HepG2 (cell line): ENCODE data around the gene TOR1AIP1. TPM values are rescaled to one million over a fixed set of nuclear protein-coding genes. Genes with fewer than 3 reads are reported as not detected.

Experiments
- ATAC-seq: fragments of 200-7000 bp; cut with Tn5 transposase; 3 replicates; pipeline ENCODE4 v1.9.1; 2020; ENCODE audit warnings: mild to moderate bottlenecking, moderate library complexity
- BruUV-seq: library from RNA; stranded (reverse); fragments of 400-500 nt; replicated peaks from 2 replicates; lab custom pipeline; 2021; lab: Mats Ljungman, UMichigan
- CTCF ChIA-PET: fragments of 300-600 bp; formaldehyde crosslinking; extraction: SDS; loops from one replicate; lab custom pipeline; 2021; ENCODE audit warnings: low total read pairs, inconsistent platforms, low intra/inter-chr PET ratio; lab: Yijun Ruan, JAX
- POLR2A ChIA-PET: fragments of 350-600 bp; sonication (Branson Sonifier 250); formaldehyde crosslinking; loops from one replicate; lab custom pipeline; 2020; ENCODE audit warnings: antibody characterized with exemption, inconsistent platforms; lab: Yijun Ruan, JAX
- DNase-seq: peaks from one replicate; pipeline ENCODE4 v3.0.0-alpha.2; 2015; ENCODE audit warnings: low spot score
- FAIRE-seq: peaks from 3 replicates; lab custom pipeline; 2011; peaks lifted over from hg19 to GRCh38; lab: Jason Lieb, UNC
- H2AFZ ChIP-seq: one replicate; pipeline ENCODE4 v1.6.1; 2011; ENCODE audit warnings: low read length, inconsistent platforms
- H3K27ac ChIP-seq: fragments of 300-600 bp; 3 replicates; pipeline ENCODE4 v1.8.0; 2011; ENCODE audit warnings: mixed run types, mild to moderate bottlenecking, mixed read lengths, low read length, inconsistent platforms; ENCODE audit not compliant: insufficient read depth; ENCODE audit errors: extremely low read length
- H3K27me3 ChIP-seq, 2 experiments: fragments of 200-600 bp in 1 of 2; 2 replicates in 1 of 2; 3 replicates in 1 of 2; pipeline versions ENCODE4 v1.6.0 to v1.8.0; 2011; ENCODE audit warnings: low read length in 2 of 2, mild to moderate bottlenecking in 2 of 2, moderate library complexity in 2 of 2, inconsistent platforms in 1 of 2; ENCODE audit not compliant: insufficient read depth in 2 of 2, control insufficient read depth in 1 of 2
- H3K36me3 ChIP-seq, 2 experiments: fragments of 200-600 bp in 1 of 2; replicated peaks in 1 of 2; 2 replicates in 1 of 2; 3 replicates in 1 of 2; pipeline versions ENCODE4 v1.5.1 to v1.8.0; 2011; ENCODE audit warnings: low read length in 2 of 2, inconsistent platforms in 1 of 2; ENCODE audit not compliant: insufficient read depth in 2 of 2, control insufficient read depth in 1 of 2
- H3K4me1 ChIP-seq: 2 replicates; pipeline ENCODE4 v1.5.1; 2012; ENCODE audit warnings: low read length, inconsistent platforms; ENCODE audit not compliant: insufficient read depth
- H3K4me2 ChIP-seq: 2 replicates; pipeline ENCODE4 v1.6.0; 2011; ENCODE audit warnings: low read depth, low read length, inconsistent platforms
- H3K4me3 ChIP-seq, 3 experiments: fragments of 200-600 bp in 1 of 3; sonication (generic), shearing (Covaris generic) in 1 of 3; replicated peaks in 1 of 3; 2 replicates each; pipeline ENCODE4 v1.5.1; 2011 to 2016; ENCODE audit warnings: low read length in 3 of 3, inconsistent platforms in 2 of 3, low read depth in 2 of 3, mild to moderate bottlenecking in 2 of 3, control low read depth in 1 of 3, mixed read lengths in 1 of 3; ENCODE audit not compliant: insufficient read depth in 1 of 3
- H3K79me2 ChIP-seq: one replicate; pipeline ENCODE4 v1.6.1; 2011; ENCODE audit warnings: low read length, inconsistent platforms; ENCODE audit not compliant: insufficient read depth
- H3K9ac ChIP-seq: 2 replicates; pipeline ENCODE4 v1.6.0; 2011; ENCODE audit warnings: mild to moderate bottlenecking, low read depth, low read length, inconsistent platforms; ENCODE audit not compliant: insufficient read depth
- H3K9me3 ChIP-seq: 2 replicates; pipeline ENCODE4 v1.5.1; 2012; ENCODE audit warnings: mild to moderate bottlenecking, low read length
- H4K20me1 ChIP-seq: 2 replicates; pipeline ENCODE4 v1.6.0; 2011; ENCODE audit warnings: inconsistent platforms, mild to moderate bottlenecking, low read length, moderate library complexity; ENCODE audit not compliant: insufficient read depth
- AKAP8 ChIP-seq: sonication (generic); formaldehyde crosslinking; IDR thresholded peaks from 2 replicates; pipeline ENCODE4 v1.5.1; 2020; ENCODE audit warnings: mild to moderate bottlenecking, missing genetic modification reagents
- MXI1 ChIP-seq: IDR thresholded peaks from 3 replicates; pipeline ENCODE4 v1.6.1; 2012; ENCODE audit warnings: low read depth, low read length, inconsistent platforms, borderline replicate concordance
- MYNN ChIP-seq: sonication (generic); formaldehyde crosslinking; IDR thresholded peaks from 2 replicates; pipeline ENCODE4 v1.4.0; 2020; ENCODE audit warnings: mild to moderate bottlenecking, low read depth, missing genetic modification reagents
- NR2F2 ChIP-seq: IDR thresholded peaks from 2 replicates; pipeline ENCODE4 v1.6.1; 2012; ENCODE audit warnings: low read depth, inconsistent platforms, borderline replicate concordance
- PHF20 ChIP-seq: sonication (generic); formaldehyde crosslinking; IDR thresholded peaks from 2 replicates; pipeline ENCODE4 v1.5.0; 2020; ENCODE audit warnings: mild to moderate bottlenecking, missing genetic modification reagents
- POLR2G ChIP-seq: fragments of 200-400 bp; formaldehyde crosslinking; IDR thresholded peaks from 2 replicates; pipeline ENCODE4 v1.6.1; 2018; ENCODE audit warnings: mild to moderate bottlenecking, low read depth, low read length, moderate library complexity
- RFXAP ChIP-seq: sonication (generic); formaldehyde crosslinking; IDR thresholded peaks from 2 replicates; pipeline ENCODE4 v1.4.0; 2020; ENCODE audit warnings: missing genetic modification reagents, borderline replicate concordance
- SIX4 ChIP-seq: sonication (generic); formaldehyde crosslinking; IDR thresholded peaks from 2 replicates; pipeline ENCODE4 v1.4.0; 2020; ENCODE audit warnings: missing genetic modification reagents
- STAG1 ChIP-seq: sonication (generic); formaldehyde crosslinking; IDR thresholded peaks from 2 replicates; pipeline ENCODE4 v1.4.0; 2020; ENCODE audit warnings: missing genetic modification reagents
- TBP ChIP-seq: sonication (generic); formaldehyde crosslinking; IDR thresholded peaks from 2 replicates; pipeline ENCODE4 v1.5.0; 2020; ENCODE audit warnings: missing genetic modification reagents
- TGIF2 ChIP-seq: IDR thresholded peaks from 2 replicates; pipeline ENCODE4 v1.6.1; 2016; ENCODE audit warnings: control low read depth, missing compliant biosample characterization
- ZNF296 ChIP-seq: sonication (generic); formaldehyde crosslinking; conservative IDR thresholded peaks from 2 replicates; pipeline ENCODE4 v1.5.0; 2020; ENCODE audit warnings: mild to moderate bottlenecking, missing genetic modification reagents
- ZNF552 ChIP-seq: sonication (generic); formaldehyde crosslinking; IDR thresholded peaks from 2 replicates; pipeline ENCODE4 v1.9.0; 2022; ENCODE audit warnings: missing genetic modification reagents, mild to moderate bottlenecking, borderline replicate concordance
- ZNF558 ChIP-seq: sonication (generic); formaldehyde crosslinking; IDR thresholded peaks from 2 replicates; pipeline ENCODE4 v1.9.0; 2022; ENCODE audit warnings: mild to moderate bottlenecking, missing genetic modification reagents, borderline replicate concordance
- ZNF607 ChIP-seq: sonication (generic); formaldehyde crosslinking; IDR thresholded peaks from 2 replicates; pipeline ENCODE4 v1.5.1; 2020; ENCODE audit warnings: missing genetic modification reagents, mild to moderate bottlenecking, borderline replicate concordance
- ZNF644 ChIP-seq: IDR thresholded peaks from 2 replicates; pipeline ENCODE4 v1.6.1; 2016; ENCODE audit warnings: low read depth
- ZNF746 ChIP-seq: sonication (generic); formaldehyde crosslinking; IDR thresholded peaks from 2 replicates; pipeline ENCODE4 v1.8.0; 2022; ENCODE audit warnings: mild to moderate bottlenecking, missing genetic modification reagents
- ZSCAN22 ChIP-seq: sonication (generic); formaldehyde crosslinking; IDR thresholded peaks from 2 replicates; pipeline ENCODE4 v1.4.0; 2020; ENCODE audit warnings: mild to moderate bottlenecking, missing genetic modification reagents
- WGBS: methylation state at CpG from one replicate; pipeline ENCODE4 v1.1.6; 2017; ENCODE audit warnings: low lambda C conversion rate; 5-methylcytosine and 5-hydroxymethylcytosine counted together
- in situ Hi-C: cut with HindIII; loops from 2 replicates; pipeline ENCODE4 v1.10.0; 2017; ENCODE audit warnings: low pct_unique_long_range_greater_than_20kb; ENCODE audit not compliant: extremely low pct_ligation_motif_present
- intact Hi-C: fragments of 100-400 bp; cut with micrococcal nuclease; formaldehyde crosslinking; loops from one replicate; pipeline ENCODE4 v1.10.0; 2022; ENCODE audit not compliant: unreplicated experiment
- polyA plus RNA-seq, 8 experiments: library from polyadenylated mRNA; depleted of rRNA in 3 of 8; stranded (reverse) in 7 of 8; unstranded in 1 of 8; fragments of >200 nt; fragmentation: Illumina TruSeq in 4 of 8; extraction: Trizol in 4 of 8; gene quantifications; 2 replicates each; pipeline versions ENCODE4 v1.2.1 to v1.2.3, GENCODE V29; 2011 to 2016; ENCODE audit warnings: low read depth in 4 of 8, missing spikeins in 1 of 8, mixed read lengths in 1 of 8; ENCODE audit not compliant: insufficient read depth in 1 of 8
- total RNA-seq, 5 experiments: library from RNA; depleted of rRNA; stranded (reverse); fragments of >200 nt; fragmentation: Illumina TruSeq; extraction: Trizol; gene quantifications; 2 replicates each; pipeline ENCODE4 v1.2.3, GENCODE V29; 2016; ENCODE audit warnings: low read depth in 1 of 5
- TF ChIP-seq, protein P1 (sequence below): sonication (generic); formaldehyde crosslinking; IDR thresholded peaks from 2 replicates; pipeline ENCODE4 v1.4.0; 2020; ENCODE audit warnings: missing genetic modification reagents, borderline replicate concordance

Gene TOR1AIP1
- total and polyA plus RNA-seq, 2 of the 13 experiments (the other 11 are each of a cell fraction or from before 2014, with no cell fraction given): 15.6 to 29.0 TPM

DNA sequence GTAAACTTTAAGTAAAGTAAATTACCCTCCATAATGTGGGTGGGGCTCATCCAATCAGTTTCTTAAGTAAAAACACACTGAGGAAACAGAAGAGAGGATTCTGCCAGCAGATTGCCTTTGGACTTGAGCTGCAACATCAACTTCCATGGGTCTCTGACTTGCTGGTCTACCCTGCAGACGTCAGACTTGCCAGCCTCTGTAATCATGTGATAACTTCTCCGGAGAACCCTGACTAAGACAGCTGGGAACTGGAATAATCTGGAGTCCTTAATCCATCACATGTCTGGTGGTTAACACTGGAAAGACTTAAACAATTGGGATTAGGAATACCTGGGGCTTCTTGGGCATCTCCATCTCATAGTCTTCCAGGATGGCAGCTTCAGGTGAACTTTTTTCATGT, 59.4 kb downstream of the TOR1AIP1 start:
- FAIRE-seq (no peak), ATAC-seq (no peak), DNase-seq (no peak)
- Histone ChIP-seq H3K9ac (no peak overlapping the region), H4K20me1 (no peaks in the 10 kb centered on the region), H3K27ac (no peak overlapping the region), H3K27me3 (no peaks in the 10 kb centered on the region), H3K4me3 (no peak overlapping the region), H3K36me3 (no peaks in the 10 kb centered on the region), H3K9me3 (no peaks in the 10 kb centered on the region), H3K79me2 (no peaks in the 10 kb centered on the region), H3K4me1 (no peaks in the 10 kb centered on the region), H3K4me2 (no peak overlapping the region), H2AFZ (no peak overlapping the region)
- CTCF ChIA-PET: no interaction called here
- POLR2A ChIA-PET: interaction anchor here (1.2 kb wide), 1 partner anchor 13 kb away, joined by 3 read pairs; the partner anchor contains the start of gene CEP350
- intact Hi-C loops: no loop called here
- no TSS peak for BruUV-seq
- in situ Hi-C loops: no loop called here
- no peak for TF ChIP-seq TBP (CRISPR knock-in tag)
- no peak for TF ChIP-seq PHF20 (CRISPR knock-in tag)
- TF ChIP-seq ZNF746 (CRISPR knock-in tag): no peak
- TF ChIP-seq POLR2G: no peak
- TF ChIP-seq TGIF2: no peak
- no peak for TF ChIP-seq ZNF552
- TF ChIP-seq ZNF558 (CRISPR knock-in tag): no peak
- TF ChIP-seq ZNF296 (CRISPR knock-in tag): no peak
- no peak for TF ChIP-seq RFXAP (CRISPR knock-in tag)
- TF ChIP-seq STAG1: no peak
- no peak for TF ChIP-seq ZNF644 (CRISPR knock-in tag)
- WGBS: 17% methylated on average over 2 of the region's 2 CpGs

DNA sequence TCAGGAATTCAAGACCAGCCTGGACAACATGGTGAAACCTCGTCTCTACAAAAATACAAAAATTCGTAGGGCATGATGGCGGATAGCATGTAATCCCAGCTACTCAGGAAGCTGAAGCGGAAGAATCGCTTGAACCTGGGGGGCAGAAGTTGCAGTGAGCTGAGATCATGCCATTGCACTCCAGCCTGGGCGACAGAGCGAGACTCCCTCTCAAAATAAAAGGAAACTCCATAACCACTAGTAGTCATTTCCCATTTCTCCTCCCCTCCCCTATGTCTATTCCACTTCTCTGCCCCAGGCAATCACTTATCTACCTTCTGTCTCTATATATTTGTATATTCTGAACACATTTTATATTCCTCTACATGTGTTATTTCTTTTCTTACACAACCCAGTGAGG, 68.6 kb downstream of the TOR1AIP1 start:
- ChIA-PET CTCF (no interaction called here), POLR2A (no interaction called here)
- Histone ChIP-seq H2AFZ (no peak overlapping the region), H3K36me3 (no peaks in the 10 kb centered on the region), H4K20me1 (peaks cover 6% of the 10 kb centered on the region; the same call in 1 of the 2 replicates), H3K4me1 (0 out of 2 replicates have a peak, but pooled peaks cover 7% of the 10 kb centered on the region), H3K79me2 (peaks cover 10% of the 10 kb centered on the region), H3K27ac (no peak overlapping the region), H3K4me3 (no peak overlapping the region), H3K27me3 (no peaks in the 10 kb centered on the region; a peak in 2 of 5 replicates), H3K9me3 (no peaks in the 10 kb centered on the region), H3K9ac (no peak overlapping the region), H3K4me2 (no peak overlapping the region)
- intact Hi-C loops (loop anchor here (10.0 kb wide), 2 partner anchors 74 to 204 kb away; partner anchors contain the start of gene QSOX1), in situ Hi-C loops (no loop called here)
- DNase-seq (no peak), FAIRE-seq (no peak), ATAC-seq (no peak)
- BruUV-seq: no TSS peak
- WGBS: 93% methylated on average over 7 of the region's 7 CpGs
- TF ChIP-seq AKAP8 (CRISPR knock-in tag): no peak
- no peak for TF ChIP-seq SIX4 (CRISPR knock-in tag)
- TF ChIP-seq ZNF607 (CRISPR knock-in tag): no peak
- TF ChIP-seq MXI1: no peak
- no peak for TF ChIP-seq MYNN (CRISPR knock-in tag)
- TF ChIP-seq NR2F2: no peak
- TF ChIP-seq, protein P1, sequence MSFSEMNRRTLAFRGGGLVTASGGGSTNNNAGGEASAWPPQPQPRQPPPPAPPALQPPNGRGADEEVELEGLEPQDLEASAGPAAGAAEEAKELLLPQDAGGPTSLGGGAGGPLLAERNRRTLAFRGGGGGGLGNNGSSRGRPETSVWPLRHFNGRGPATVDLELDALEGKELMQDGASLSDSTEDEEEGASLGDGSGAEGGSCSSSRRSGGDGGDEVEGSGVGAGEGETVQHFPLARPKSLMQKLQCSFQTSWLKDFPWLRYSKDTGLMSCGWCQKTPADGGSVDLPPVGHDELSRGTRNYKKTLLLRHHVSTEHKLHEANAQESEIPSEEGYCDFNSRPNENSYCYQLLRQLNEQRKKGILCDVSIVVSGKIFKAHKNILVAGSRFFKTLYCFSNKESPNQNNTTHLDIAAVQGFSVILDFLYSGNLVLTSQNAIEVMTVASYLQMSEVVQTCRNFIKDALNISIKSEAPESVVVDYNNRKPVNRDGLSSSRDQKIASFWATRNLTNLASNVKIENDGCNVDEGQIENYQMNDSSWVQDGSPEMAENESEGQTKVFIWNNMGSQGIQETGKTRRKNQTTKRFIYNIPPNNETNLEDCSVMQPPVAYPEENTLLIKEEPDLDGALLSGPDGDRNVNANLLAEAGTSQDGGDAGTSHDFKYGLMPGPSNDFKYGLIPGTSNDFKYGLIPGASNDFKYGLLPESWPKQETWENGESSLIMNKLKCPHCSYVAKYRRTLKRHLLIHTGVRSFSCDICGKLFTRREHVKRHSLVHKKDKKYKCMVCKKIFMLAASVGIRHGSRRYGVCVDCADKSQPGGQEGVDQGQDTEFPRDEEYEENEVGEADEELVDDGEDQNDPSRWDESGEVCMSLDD: no peak
- TF ChIP-seq ZSCAN22: no peak
